H1 (cell line): ENCODE measurements around the gene SLC25A39. TPM values are rescaled to one million over a fixed set of nuclear protein-coding genes. Genes with fewer than 3 reads are reported as not detected.

Experiments used
- CTCF ChIA-PET: fragments of 300-600 bp; sonication (Branson Sonifier 250); formaldehyde crosslinking; loops from one replicate; lab custom pipeline; 2021; ENCODE audit not compliant: partially characterized antibody; lab: Charles Lee
- POLR2A ChIA-PET: fragments of 300-600 bp; sonication (Branson Sonifier 250); formaldehyde crosslinking; loops from one replicate; lab custom pipeline; 2021; ENCODE audit warnings: inconsistent platforms; ENCODE audit not compliant: partially characterized antibody; lab: Charles Lee
- DNase-seq, 2 experiments: peaks; one replicate each; pipeline versions ENCODE4 v3.0.0 to v3.0.0-alpha.2; 2010 to 2022; ENCODE audit warnings: low spot score in 2 of 2, low read depth in 1 of 2, mixed read lengths in 1 of 2
- FAIRE-seq: peaks from 2 replicates; lab custom pipeline; 2011; peaks lifted over from hg19 to GRCh38; lab: Jason Lieb, UNC
- H2AFZ ChIP-seq: 2 replicates; pipeline ENCODE4 v1.8.1; 2012; ENCODE audit warnings: low read length, inconsistent platforms
- H2AK5ac ChIP-seq: 2 replicates; pipeline ENCODE4 v1.6.1; 2013; ENCODE audit warnings: low read depth, low read length
- H2BK120ac ChIP-seq: replicated peaks from 2 replicates; pipeline ENCODE3; 2013; ENCODE audit warnings: low read depth, low read length, inconsistent platforms
- H2BK12ac ChIP-seq: 2 replicates; pipeline ENCODE4 v1.6.1; 2013; ENCODE audit warnings: low read depth, low read length
- H2BK15ac ChIP-seq: 2 replicates; pipeline ENCODE4 v1.6.1; 2013; ENCODE audit warnings: low read length
- H2BK20ac ChIP-seq: 2 replicates; pipeline ENCODE4 v1.6.1; 2013; ENCODE audit warnings: low read length
- H2BK5ac ChIP-seq: 2 replicates; pipeline ENCODE4 v1.6.1; 2013; ENCODE audit warnings: low read depth, low read length
- H3K14ac ChIP-seq: 2 replicates; pipeline ENCODE4 v1.6.1; 2013; ENCODE audit warnings: inconsistent platforms; ENCODE audit not compliant: insufficient read length
- H3K18ac ChIP-seq: 2 replicates; pipeline ENCODE4 v1.6.1; 2013; ENCODE audit warnings: low read length; ENCODE audit errors: extremely low read depth
- H3K23ac ChIP-seq: 2 replicates; pipeline ENCODE4 v1.6.1; 2013; ENCODE audit warnings: inconsistent platforms; ENCODE audit not compliant: insufficient read length
- H3K23me2 ChIP-seq: 2 replicates; pipeline ENCODE4 v1.6.1; 2013; ENCODE audit warnings: low read depth, low read length
- H3K27ac ChIP-seq: 2 replicates; pipeline ENCODE4 v1.6.1; 2011; ENCODE audit warnings: low read depth, low read length, inconsistent platforms
- H3K27me3 ChIP-seq, 4 experiments: replicated peaks in 1 of 4; 1 replicate in 1 of 4; 2 replicates in 3 of 4; pipeline versions ENCODE4 v1.6.1 to v1.8.1; 2011 to 2013; ENCODE audit warnings: low read length in 3 of 4, mild to moderate bottlenecking in 3 of 4, inconsistent platforms in 2 of 4, mixed read lengths in 2 of 4, moderate library complexity in 1 of 4; ENCODE audit not compliant: control insufficient read depth in 3 of 4, insufficient read depth in 3 of 4; ENCODE audit errors: extremely low read depth in 1 of 4
- H3K36me3 ChIP-seq, 4 experiments: 2 replicates each; pipeline versions ENCODE4 v1.6.1 to v1.8.1; 2011 to 2013; ENCODE audit warnings: mild to moderate bottlenecking in 4 of 4, low read length in 3 of 4, moderate library complexity in 2 of 4, control low read depth in 1 of 4, inconsistent platforms in 1 of 4; ENCODE audit not compliant: insufficient read depth in 4 of 4, control insufficient read depth in 2 of 4
- H3K4ac ChIP-seq: replicated peaks from 2 replicates; pipeline ENCODE3; 2013; ENCODE audit warnings: low read length, low read depth, mixed read lengths, inconsistent platforms; ENCODE audit not compliant: insufficient read length
- H3K4me1 ChIP-seq, 4 experiments: replicated peaks in 1 of 4; 1 replicate in 1 of 4; 2 replicates in 3 of 4; pipeline versions ENCODE4 v1.6.1 to v1.8.1; 2011 to 2013; ENCODE audit warnings: low read length in 3 of 4, inconsistent platforms in 2 of 4, mixed read lengths in 1 of 4; ENCODE audit not compliant: insufficient read depth in 4 of 4, control insufficient read depth in 3 of 4
- H3K4me2 ChIP-seq, 2 experiments: 2 replicates each; pipeline versions ENCODE4 v1.6.1 to v1.8.1; 2011 to 2013; ENCODE audit warnings: low read depth in 2 of 2, low read length in 2 of 2, control low read depth in 1 of 2, inconsistent platforms in 1 of 2, mild to moderate bottlenecking in 1 of 2; ENCODE audit not compliant: insufficient read depth in 1 of 2
- H3K4me3 ChIP-seq, 4 experiments: fragments of 200-600, 300-600 bp in 1 of 4; sonication (generic), shearing (Covaris generic), sonication (Bioruptor Twin) in 1 of 4; 2 replicates each; pipeline versions ENCODE4 v1.5.1 to v1.8.1; 2011 to 2016; ENCODE audit warnings: low read length in 4 of 4, low read depth in 3 of 4, control low read depth in 2 of 4, inconsistent platforms in 2 of 4, mild to moderate bottlenecking in 2 of 4, mixed read lengths in 1 of 4, moderate library complexity in 1 of 4; ENCODE audit not compliant: insufficient read depth in 2 of 4; ENCODE audit errors: extremely low read depth in 1 of 4
- H3K56ac ChIP-seq: replicated peaks from 2 replicates; pipeline ENCODE3; 2013; ENCODE audit warnings: low read depth, mild to moderate bottlenecking, mixed read lengths, low read length, inconsistent platforms; ENCODE audit not compliant: insufficient read length
- H3K79me1 ChIP-seq: 2 replicates; pipeline ENCODE4 v1.6.1; 2013; ENCODE audit warnings: low read depth, low read length, control low read depth
- H3K79me2 ChIP-seq, 2 experiments: 2 replicates each; pipeline versions ENCODE4 v1.6.1 to v1.8.1; 2012 to 2013; ENCODE audit warnings: low read length in 2 of 2, mild to moderate bottlenecking in 2 of 2, inconsistent platforms in 1 of 2; ENCODE audit not compliant: insufficient read depth in 2 of 2, control insufficient read depth in 1 of 2
- H3K9ac ChIP-seq, 4 experiments: replicated peaks in 1 of 4; 1 replicate in 1 of 4; 2 replicates in 3 of 4; pipeline versions ENCODE4 v1.6.1 to v1.8.1; 2011 to 2013; ENCODE audit warnings: low read depth in 3 of 4, low read length in 3 of 4, control low read depth in 2 of 4, mild to moderate bottlenecking in 2 of 4, moderate library complexity in 2 of 4, inconsistent platforms in 1 of 4; ENCODE audit errors: extremely low read depth in 1 of 4
- H3K9me3 ChIP-seq, 2 experiments: 2 replicates each; pipeline versions ENCODE4 v1.6.1 to v1.8.1; 2012 to 2013; ENCODE audit warnings: mild to moderate bottlenecking in 2 of 2, moderate library complexity in 2 of 2, control low read depth in 1 of 2, inconsistent platforms in 1 of 2, low read depth in 1 of 2, low read length in 1 of 2, mixed read lengths in 1 of 2; ENCODE audit not compliant: insufficient read depth in 2 of 2
- H4K20me1 ChIP-seq, 2 experiments: replicated peaks in 1 of 2; 2 replicates each; pipeline versions ENCODE3 to v1.8.1; 2011 to 2013; ENCODE audit warnings: inconsistent platforms in 2 of 2, low read length in 2 of 2, mild to moderate bottlenecking in 1 of 2; ENCODE audit not compliant: insufficient read depth in 2 of 2, control insufficient read depth in 1 of 2
- H4K5ac ChIP-seq: 2 replicates; pipeline ENCODE4 v1.6.1; 2013; ENCODE audit warnings: low read length, low read depth, mixed read lengths, inconsistent platforms; ENCODE audit not compliant: insufficient read length
- H4K8ac ChIP-seq: 2 replicates; pipeline ENCODE4 v1.8.0; 2013; ENCODE audit warnings: mild to moderate bottlenecking, moderate library complexity, low read length, inconsistent platforms; ENCODE audit not compliant: insufficient read depth; ENCODE audit errors: extremely low read depth
- H4K91ac ChIP-seq: replicated peaks from 2 replicates; pipeline ENCODE3; 2013; ENCODE audit warnings: low read length, mixed read lengths, inconsistent platforms; ENCODE audit not compliant: insufficient read length
- CBX5 ChIP-seq: fragments of 300-800, 300-1000 bp; sonication (generic); IDR thresholded peaks from 2 replicates; pipeline ENCODE4 v1.7.1; 2016; ENCODE audit warnings: antibody characterized with exemption, low read length, low read depth
- NANOG ChIP-seq: IDR thresholded peaks from 2 replicates; pipeline ENCODE4 v1.6.1; 2011; ENCODE audit warnings: low read length, low read depth, mild to moderate bottlenecking, inconsistent platforms; ENCODE audit not compliant: insufficient read depth, poor library complexity, severe bottlenecking
- POLR2A ChIP-seq, 2 experiments: IDR thresholded peaks; 1 replicate in 1 of 2; 2 replicates in 1 of 2; pipeline ENCODE4 v1.6.1; 2011; ENCODE audit warnings: low read depth in 2 of 2, low read length in 2 of 2, mild to moderate bottlenecking in 2 of 2; ENCODE audit errors: control extremely low read depth in 1 of 2
- RAD21 ChIP-seq, 2 experiments: IDR thresholded peaks in 1 of 2; conservative IDR thresholded peaks in 1 of 2; 2 replicates each; pipeline ENCODE4 v1.6.1; 2011; ENCODE audit warnings: low read depth in 2 of 2, low read length in 2 of 2, improper control_type of control experiment in 1 of 2, inconsistent platforms in 1 of 2, mild to moderate bottlenecking in 1 of 2, moderate library complexity in 1 of 2
- RXRA ChIP-seq: IDR thresholded peaks from 2 replicates; pipeline ENCODE4 v1.6.1; 2011; ENCODE audit warnings: low read depth, mild to moderate bottlenecking, low read length, moderate library complexity; ENCODE audit not compliant: insufficient read depth
- SP1 ChIP-seq: IDR thresholded peaks from 2 replicates; pipeline ENCODE4 v1.6.1; 2011; ENCODE audit warnings: low read depth, low read length
- SP2 ChIP-seq: IDR thresholded peaks from 2 replicates; pipeline ENCODE4 v1.6.1; 2012; ENCODE audit warnings: mild to moderate bottlenecking, low read length, inconsistent platforms
- WGBS, 2 experiments: shearing (Covaris generic) in 1 of 2; methylation state at CpG; one replicate each; pipeline versions ENCODE4 v1.1.6 to v1.1.7; 2013 to 2015; ENCODE audit warnings: low lambda C conversion rate in 2 of 2, mixed read lengths in 2 of 2, inconsistent platforms in 1 of 2, low coverage in 1 of 2, missing lambda C conversion rate in 1 of 2; ENCODE audit not compliant: insufficient replicate concordance in 2 of 2, insufficient coverage in 1 of 2, insufficient read length in 1 of 2; ENCODE audit errors: extremely low coverage in 1 of 2, missing lambda C conversion rate in 1 of 2; 5-methylcytosine and 5-hydroxymethylcytosine counted together
- polyA plus RNA-seq, 7 experiments: library from polyadenylated mRNA; depleted of rRNA in 3 of 7; stranded (reverse) in 5 of 7; unstranded in 2 of 7; fragments of >200 nt in 5 of 7; fragments of 200-250 nt in 2 of 7; gene quantifications; 1 replicate in 5 of 7; 2 replicates in 1 of 7; 4 replicates in 1 of 7; pipeline versions ENCODE4 v1.2.1 to v1.2.3, GENCODE V29; 2011 to 2013; ENCODE audit warnings: missing spikeins in 2 of 7, mixed read lengths in 2 of 7
- total RNA-seq: library from RNA; stranded (reverse); fragmentation: NEBNext Ultra II Directional; extraction: Animal tissue kit (Norgen Biotek cat#: 25700); gene quantifications from 2 replicates; pipeline ENCODE4 v1.2.1, GENCODE V29; 2021
- TF ChIP-seq, protein P1 (sequence below), 3 experiments: IDR thresholded peaks; 1 replicate in 2 of 3; 2 replicates in 1 of 3; pipeline versions ENCODE4 v1.5.1 to v1.6.1; 2011; ENCODE audit warnings: low read length in 3 of 3, mild to moderate bottlenecking in 3 of 3, inconsistent platforms in 2 of 3, low read depth in 1 of 3, moderate library complexity in 1 of 3; ENCODE audit not compliant: insufficient read depth in 1 of 3; ENCODE audit errors: control extremely low read depth in 1 of 3

The SLC25A39 gene
- total and polyA plus RNA-seq, 2 of the 8 experiments (the other 6 are each of a cell fraction or from before 2014, with no cell fraction given): 200 to 291 TPM

DNA sequence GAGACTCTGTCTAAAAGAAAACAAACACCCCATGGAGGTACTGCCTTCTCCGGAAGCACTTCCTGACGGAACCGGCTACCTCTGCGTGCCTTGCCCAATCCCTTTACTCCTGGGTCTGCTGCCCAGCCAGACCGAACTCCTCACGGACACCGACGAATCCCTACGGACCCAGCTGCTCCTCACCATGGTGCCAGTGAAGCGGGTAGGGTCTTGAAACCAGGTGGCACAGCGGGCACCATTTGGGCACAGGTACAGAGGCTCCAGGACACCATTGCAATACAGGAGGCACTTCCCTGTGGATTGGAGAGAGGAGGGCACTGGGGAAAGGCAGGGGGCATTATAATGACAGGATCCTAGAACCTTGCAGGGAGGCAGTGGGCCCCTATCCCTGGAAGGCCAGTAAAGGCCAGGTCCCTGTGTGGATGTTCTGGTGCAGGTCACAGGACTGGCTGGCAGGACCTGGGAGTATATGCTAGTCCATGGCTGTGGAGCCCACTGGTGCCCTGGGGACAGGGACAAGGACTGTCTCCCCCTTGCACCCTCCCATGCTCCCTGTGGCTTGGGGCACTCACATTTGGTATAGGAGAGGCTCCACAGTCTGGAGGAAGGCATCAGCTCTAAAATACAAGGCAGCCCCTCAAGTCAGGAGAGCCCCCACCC is 2.3 kb downstream of the SLC25A39 start:
- DNase-seq: no peak
- no peak overlapping the region for H3K23ac ChIP-seq
- H3K4me1 ChIP-seq: peaks cover 0 to 11% (median 6%) of the 10 kb centered on the region in 4 experiments; a peak in 6 of 7 replicates
- no peak overlapping the region for H2BK120ac ChIP-seq
- H2AK5ac ChIP-seq: no peak overlapping the region
- H3K9me3 ChIP-seq: no peaks in the 10 kb centered on the region
- H3K79me1 ChIP-seq: peaks cover 11% of the 10 kb centered on the region
- no peak overlapping the region for H3K18ac ChIP-seq
- H3K36me3 ChIP-seq: peaks cover 7 to 30% (median 22%) of the 10 kb centered on the region in 4 experiments; a peak in 7 of 8 replicates
- peaks cover 3 to 17% of the 10 kb centered on the region in 2 experiments for H4K20me1 ChIP-seq
- no peak for FAIRE-seq
- CTCF ChIA-PET: interaction anchor here (1.0 to 4.0 kb wide), 3 partner anchors 28 to 119 kb away, joined by 3 to 23 read pairs (median 9); no protein-coding TSS in a partner anchor
- H3K27me3 ChIP-seq: peaks cover 0 to 6% (median 0%) of the 10 kb centered on the region in 4 experiments; a peak in 5 of 7 replicates
- TF ChIP-seq SP1 (no peak), CBX5 (no peak), SP2 (no peak), RXRA (no peak), RAD21 (IDR thresholded peaks at IDR 0.05 in 1 of 2, conservative IDR thresholded peaks at IDR 0.05 in 1 of 2; ENCODE audit: low read depth in 2 of 2, low read length in 2 of 2) (no peak), POLR2A (IDR thresholded peaks at IDR 0.05; ENCODE audit: control extremely low read depth in 1 of 2, low read depth in 2 of 2, low read length in 2 of 2) (no peak), NANOG (no peak)
- TF ChIP-seq, protein P1, sequence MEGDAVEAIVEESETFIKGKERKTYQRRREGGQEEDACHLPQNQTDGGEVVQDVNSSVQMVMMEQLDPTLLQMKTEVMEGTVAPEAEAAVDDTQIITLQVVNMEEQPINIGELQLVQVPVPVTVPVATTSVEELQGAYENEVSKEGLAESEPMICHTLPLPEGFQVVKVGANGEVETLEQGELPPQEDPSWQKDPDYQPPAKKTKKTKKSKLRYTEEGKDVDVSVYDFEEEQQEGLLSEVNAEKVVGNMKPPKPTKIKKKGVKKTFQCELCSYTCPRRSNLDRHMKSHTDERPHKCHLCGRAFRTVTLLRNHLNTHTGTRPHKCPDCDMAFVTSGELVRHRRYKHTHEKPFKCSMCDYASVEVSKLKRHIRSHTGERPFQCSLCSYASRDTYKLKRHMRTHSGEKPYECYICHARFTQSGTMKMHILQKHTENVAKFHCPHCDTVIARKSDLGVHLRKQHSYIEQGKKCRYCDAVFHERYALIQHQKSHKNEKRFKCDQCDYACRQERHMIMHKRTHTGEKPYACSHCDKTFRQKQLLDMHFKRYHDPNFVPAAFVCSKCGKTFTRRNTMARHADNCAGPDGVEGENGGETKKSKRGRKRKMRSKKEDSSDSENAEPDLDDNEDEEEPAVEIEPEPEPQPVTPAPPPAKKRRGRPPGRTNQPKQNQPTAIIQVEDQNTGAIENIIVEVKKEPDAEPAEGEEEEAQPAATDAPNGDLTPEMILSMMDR (IDR thresholded peaks at IDR 0.05; ENCODE audit: control extremely low read depth in 1 of 3, insufficient read depth in 1 of 3, low read depth in 1 of 3, low read length in 3 of 3): no peak
- no peak overlapping the region for H3K4me2 ChIP-seq
- peaks cover 3 to 13% of the 10 kb centered on the region in 2 experiments; a peak in 3 of 4 replicates for H3K79me2 ChIP-seq
- no peak overlapping the region for H4K91ac ChIP-seq
- H2AFZ ChIP-seq: no peak overlapping the region
- no peak overlapping the region for H3K9ac ChIP-seq
- POLR2A ChIA-PET: interaction anchor here (1.0 to 14.6 kb wide), 5 partner anchors 10 to 121 kb away, joined by 3 to 135 read pairs (median 4); partner anchors contain the start of gene RUNDC3A
- no peak overlapping the region for H4K5ac ChIP-seq
- WGBS, 2 experiments: 98% methylated on average over 11 of the region's 11 CpGs; no CpG with 5 or more reads in 1 of the 2 experiments
- H3K27ac ChIP-seq: no peak overlapping the region
- H2BK20ac ChIP-seq: no peak overlapping the region
- H2BK5ac ChIP-seq: no peak overlapping the region; the same call in 1 of the 2 replicates
- no peak overlapping the region for H3K56ac ChIP-seq
- H3K14ac ChIP-seq: no peak overlapping the region
- no peak overlapping the region for H3K4me3 ChIP-seq
- no peak overlapping the region for H2BK15ac ChIP-seq
- no peak overlapping the region for H4K8ac ChIP-seq
- no peak overlapping the region for H3K4ac ChIP-seq
- H3K23me2 ChIP-seq: peaks cover 13% of the 10 kb centered on the region; the same call in 1 of the 2 replicates
- no peak overlapping the region for H2BK12ac ChIP-seq
